Tibial nerve (tissue), 4 donors: Measurements from ENCODE around the gene NINL.

Experiments used
- CTCF ChIP-seq, 5 experiments: fragments of 200-600 bp in 3 of 5; fragments of 450-650 bp in 2 of 5; sonication (generic) in 3 of 5; IDR thresholded peaks; one replicate each; pipeline ENCODE4 v1.5.1; 2016 to 2019; ENCODE audit warnings: antibody characterized with exemption in 5 of 5, mild to moderate bottlenecking in 3 of 5, moderate library complexity in 2 of 5
- EP300 ChIP-seq, 2 donors: sonication (generic); formaldehyde crosslinking; IDR thresholded peaks; one replicate each; pipeline ENCODE4 v1.6.1; 2017; ENCODE audit warnings: antibody characterized with exemption in 2 of 2, mild to moderate bottlenecking in 1 of 2

DNA sequence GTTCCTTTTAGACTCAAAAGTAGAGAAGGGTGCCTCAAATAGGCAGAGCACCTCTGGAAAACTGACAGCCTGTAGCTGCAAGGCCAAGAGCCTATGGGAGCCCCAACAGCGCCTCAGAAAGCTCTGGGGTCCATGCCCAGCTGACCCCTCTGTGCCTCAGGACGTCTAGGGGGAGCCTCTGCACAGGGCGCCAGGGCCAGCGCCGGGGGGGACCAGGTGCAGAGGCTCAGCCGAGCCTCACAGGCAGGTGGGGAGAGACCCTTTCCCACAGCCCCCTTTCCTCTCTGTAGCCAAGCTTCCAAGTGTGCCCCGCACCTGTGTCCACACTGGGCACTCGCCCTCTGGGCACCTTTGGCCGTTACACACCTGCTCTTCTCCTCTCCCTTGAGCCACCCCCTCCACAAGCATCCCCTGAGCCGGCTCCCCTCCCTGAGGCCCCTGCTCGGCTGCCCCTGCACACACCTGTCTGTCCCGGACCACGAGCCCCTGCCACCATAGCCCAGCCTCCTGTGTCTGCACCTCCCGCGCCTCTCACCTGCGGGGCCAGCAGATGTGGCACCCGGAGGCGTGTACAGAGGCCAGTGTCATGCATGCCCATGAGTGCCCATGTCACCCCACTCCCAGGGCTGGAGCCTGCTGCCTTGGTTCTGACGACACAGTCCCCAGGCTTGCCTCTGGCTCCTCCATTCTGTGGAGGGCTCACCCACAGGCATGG lies 124.6 kb downstream of the NINL start:
- TF ChIP-seq CTCF (IDR thresholded peaks at IDR 0.05) (no peak), EP300 (IDR thresholded peaks at IDR 0.05) (no peak)
